Measurements from ENCODE around the gene GAGE12J. TPM values are rescaled to one million over a fixed set of nuclear protein-coding genes. Genes with fewer than 3 reads are reported as not detected.
"Not testable (repeated sequence)": the region's sequence is repeated elsewhere in the genome, so short reads cannot be mapped to it uniquely, and the experiment has no call there.

The GAGE12J gene
- not detected for total RNA-seq

- H3K27me3 Mint-ChIP-seq (ENCODE audit: low read depth); H3K27ac Mint-ChIP-seq: not testable (repeated sequence)
Measured at GRCh38 chrX:49321737-49322136, at the start of gene GAGE12J. TSS of gene GAGE12J (plus strand) at chrX:49322037. CDS start at chrX:49323194, 1,157 bp downstream.

GRCh38 chrX:49272421-49272820, 49.4 kb upstream of the GAGE12J start:
- Mint-ChIP-seq H3K36me3 (ENCODE audit: low read depth) (peaks cover 39% of the 10 kb centered on the region), H3K27me3 (ENCODE audit: low read depth) (no peaks in the 10 kb centered on the region), H3K4me1 (ENCODE audit: low read depth) (peaks cover 75% of the 10 kb centered on the region), H3K27ac (peak overlapping the region; percentile 92), H3K9me3 (ENCODE audit: insufficient read depth) (no peaks in the 10 kb centered on the region), H3K4me3 (peak overlapping the region; percentile 74)
- ChIA-PET CTCF (interaction anchor here (1.1 to 2.6 kb wide), 3 partner anchors 8 to 82 kb away, joined by 3 to 14 read pairs (median 3); no protein-coding TSS in a partner anchor), POLR2A (interaction anchor here (0.9 to 1.7 kb wide), 7 partner anchors 8 to 334 kb away, joined by 3 to 5 read pairs (median 3); partner anchors contain the start of genes CCDC22 and PLP2)
- peak; percentile 48 for DNase-seq
- no peak for ATAC-seq

More at GRCh38 chrX:49321737-49322136, at the start of gene GAGE12J:
- H3K4me1 Mint-ChIP-seq (ENCODE audit: low read depth); H3K9me3 Mint-ChIP-seq (ENCODE audit: insufficient read depth); ATAC-seq; CTCF ChIA-PET; H3K4me3 Mint-ChIP-seq; POLR2A ChIA-PET; DNase-seq; H3K36me3 Mint-ChIP-seq (ENCODE audit: low read depth): not testable (repeated sequence)

- peak; percentile 70 for DNase-seq
- H3K27me3 Mint-ChIP-seq (ENCODE audit: low read depth) = no peaks in the 10 kb centered on the region
- H3K9me3 Mint-ChIP-seq (ENCODE audit: insufficient read depth) = no peaks in the 10 kb centered on the region
- peaks cover 46% of the 10 kb centered on the region for H3K36me3 Mint-ChIP-seq (ENCODE audit: low read depth)
- peaks cover 76% of the 10 kb centered on the region for H3K4me1 Mint-ChIP-seq (ENCODE audit: low read depth)
- ChIA-PET CTCF (interaction anchor here (1.2 to 2.6 kb wide), 2 partner anchors 81 to 82 kb away, joined by 3 to 14 read pairs; no protein-coding TSS in a partner anchor), POLR2A (interaction anchor here (0.7 to 1.7 kb wide), 8 partner anchors 9 to 334 kb away, joined by 3 to 5 read pairs (median 3); partner anchors contain the start of gene PLP2)
- H3K4me3 Mint-ChIP-seq = peak overlapping the region; percentile 74
- peak overlapping the region; percentile 92 for H3K27ac Mint-ChIP-seq
- peak; percentile 8 for ATAC-seq
Measured at GRCh38 chrX:49273181-49273727, 48.6 kb upstream of the GAGE12J start.

- ChIA-PET POLR2A (no interaction called here), CTCF (interaction anchor here (1.0 kb wide), 1 partner anchor 83 kb away, joined by 3 read pairs; no protein-coding TSS in a partner anchor)
- DNase-seq (no peak), ATAC-seq (no peak)
- no peak overlapping the region for H3K4me3 Mint-ChIP-seq
- H3K4me1 Mint-ChIP-seq (ENCODE audit: low read depth) = peaks cover 86% of the 10 kb centered on the region
- H3K9me3 Mint-ChIP-seq (ENCODE audit: insufficient read depth) = no peaks in the 10 kb centered on the region
- peaks cover 55% of the 10 kb centered on the region for H3K36me3 Mint-ChIP-seq (ENCODE audit: low read depth)
- no peaks in the 10 kb centered on the region for H3K27me3 Mint-ChIP-seq (ENCODE audit: low read depth)
- peak overlapping the region; percentile 92 for H3K27ac Mint-ChIP-seq
Measured at GRCh38 chrX:49276207-49276606, 45.6 kb upstream of the GAGE12J start.

- no peaks in the 10 kb centered on the region for H3K9me3 Mint-ChIP-seq (ENCODE audit: insufficient read depth)
- peak overlapping the region; percentile 51 for H3K4me3 Mint-ChIP-seq
- ChIA-PET CTCF (interaction anchor here (1.0 kb wide), 2 partner anchors 15 to 84 kb away, joined by 3 read pairs; no protein-coding TSS in a partner anchor), POLR2A (interaction anchor here (1.1 kb wide), 1 partner anchor 549 kb away, joined by 3 read pairs; no protein-coding TSS in a partner anchor)
- DNase-seq = no peak
- H3K27me3 Mint-ChIP-seq (ENCODE audit: low read depth) = no peaks in the 10 kb centered on the region
- ATAC-seq = no peak
- H3K36me3 Mint-ChIP-seq (ENCODE audit: low read depth) = peaks cover 51% of the 10 kb centered on the region
- H3K4me1 Mint-ChIP-seq (ENCODE audit: low read depth) = peaks cover 81% of the 10 kb centered on the region
- peak overlapping the region; percentile 91 for H3K27ac Mint-ChIP-seq
Measured at GRCh38 chrX:49276671-49277534, 44.9 kb upstream of the GAGE12J start.

- POLR2A ChIA-PET = interaction anchor here (1.1 kb wide), 1 partner anchor 550 kb away, joined by 3 read pairs; no protein-coding TSS in a partner anchor
- Mint-ChIP-seq H3K9me3 (ENCODE audit: insufficient read depth) (no peaks in the 10 kb centered on the region), H3K27me3 (ENCODE audit: low read depth) (no peaks in the 10 kb centered on the region), H3K4me3 (peak overlapping the region; percentile 51), H3K4me1 (ENCODE audit: low read depth) (peaks cover 79% of the 10 kb centered on the region), H3K27ac (peak overlapping the region; percentile 91), H3K36me3 (ENCODE audit: low read depth) (peaks cover 53% of the 10 kb centered on the region)
- ATAC-seq (no peak), DNase-seq (no peak)
- CTCF ChIA-PET = interaction anchor here (1.0 to 1.4 kb wide), 2 partner anchors 15 to 85 kb away, joined by 3 to 4 read pairs; no protein-coding TSS in a partner anchor
Measured at GRCh38 chrX:49277535-49277830, 44.4 kb upstream of the GAGE12J start.

GRCh38 chrX:49278081-49278480, 43.8 kb upstream of the GAGE12J start:
- Mint-ChIP-seq H3K9me3 (ENCODE audit: insufficient read depth) (no peaks in the 10 kb centered on the region), H3K36me3 (ENCODE audit: low read depth) (peaks cover 56% of the 10 kb centered on the region), H3K4me3 (peak overlapping the region; percentile 51), H3K27ac (peak overlapping the region; percentile 91), H3K4me1 (ENCODE audit: low read depth) (peaks cover 77% of the 10 kb centered on the region), H3K27me3 (ENCODE audit: low read depth) (no peaks in the 10 kb centered on the region)
- ATAC-seq (no peak), DNase-seq (no peak)
- CTCF ChIA-PET = interaction anchor here (1.0 to 1.4 kb wide), 2 partner anchors 14 to 85 kb away, joined by 3 to 4 read pairs; no protein-coding TSS in a partner anchor
- POLR2A ChIA-PET = no interaction called here

GRCh38 chrX:49282647-49283011, 39.2 kb upstream of the GAGE12J start:
- Mint-ChIP-seq H3K9me3 (ENCODE audit: insufficient read depth) (no peaks in the 10 kb centered on the region), H3K27ac (no peak overlapping the region), H3K4me3 (no peak overlapping the region), H3K27me3 (ENCODE audit: low read depth) (no peaks in the 10 kb centered on the region), H3K4me1 (ENCODE audit: low read depth) (peaks cover 42% of the 10 kb centered on the region), H3K36me3 (ENCODE audit: low read depth) (peaks cover 35% of the 10 kb centered on the region)
- POLR2A ChIA-PET = no interaction called here
- no peak for DNase-seq
- no peak for ATAC-seq
- CTCF ChIA-PET = no interaction called here

- Mint-ChIP-seq H3K4me3 (no peak overlapping the region), H3K4me1 (ENCODE audit: low read depth) (peaks cover 41% of the 10 kb centered on the region), H3K36me3 (ENCODE audit: low read depth) (peaks cover 25% of the 10 kb centered on the region), H3K27ac (no peak overlapping the region), H3K27me3 (ENCODE audit: low read depth) (no peaks in the 10 kb centered on the region), H3K9me3 (ENCODE audit: insufficient read depth) (no peaks in the 10 kb centered on the region)
- DNase-seq (no peak), ATAC-seq (no peak)
- POLR2A ChIA-PET = no interaction called here
- CTCF ChIA-PET = no interaction called here
Measured at GRCh38 chrX:49284212-49284611, 37.6 kb upstream of the GAGE12J start.

- H3K27me3 Mint-ChIP-seq (ENCODE audit: low read depth) = no peaks in the 10 kb centered on the region
- no peaks in the 10 kb centered on the region for H3K9me3 Mint-ChIP-seq (ENCODE audit: insufficient read depth)
- ATAC-seq = no peak
- H3K4me1 Mint-ChIP-seq (ENCODE audit: low read depth) = peaks cover 36% of the 10 kb centered on the region
- peaks cover 18% of the 10 kb centered on the region for H3K36me3 Mint-ChIP-seq (ENCODE audit: low read depth)
- no peak for DNase-seq
- ChIA-PET POLR2A (interaction anchor here (0.6 kb wide), 1 partner anchor 17 kb away, joined by 3 read pairs; no protein-coding TSS in a partner anchor), CTCF (no interaction called here)
- H3K4me3 Mint-ChIP-seq = no peak overlapping the region
- H3K27ac Mint-ChIP-seq = no peak overlapping the region
Measured at GRCh38 chrX:49286136-49286535, 35.7 kb upstream of the GAGE12J start.

GRCh38 chrX:49286581-49286980, 35.3 kb upstream of the GAGE12J start:
- H3K27ac Mint-ChIP-seq = no peak overlapping the region
- ChIA-PET POLR2A (interaction anchor here (0.6 kb wide), 2 partner anchors 18 to 591 kb away, joined by 3 read pairs; no protein-coding TSS in a partner anchor), CTCF (no interaction called here)
- no peak for DNase-seq
- ATAC-seq = no peak
- no peaks in the 10 kb centered on the region for H3K27me3 Mint-ChIP-seq (ENCODE audit: low read depth)
- peaks cover 37% of the 10 kb centered on the region for H3K4me1 Mint-ChIP-seq (ENCODE audit: low read depth)
- no peak overlapping the region for H3K4me3 Mint-ChIP-seq
- no peaks in the 10 kb centered on the region for H3K9me3 Mint-ChIP-seq (ENCODE audit: insufficient read depth)
- peaks cover 16% of the 10 kb centered on the region for H3K36me3 Mint-ChIP-seq (ENCODE audit: low read depth)

GRCh38 chrX:49287665-49288064, 34.2 kb upstream of the GAGE12J start:
- ATAC-seq (no peak), DNase-seq (peak; percentile 53)
- Mint-ChIP-seq H3K27me3 (ENCODE audit: low read depth) (no peaks in the 10 kb centered on the region), H3K9me3 (ENCODE audit: insufficient read depth) (no peaks in the 10 kb centered on the region), H3K4me3 (no peak overlapping the region), H3K4me1 (ENCODE audit: low read depth) (peaks cover 39% of the 10 kb centered on the region), H3K36me3 (ENCODE audit: low read depth) (peaks cover 11% of the 10 kb centered on the region), H3K27ac (peak overlapping the region; percentile 57)
- POLR2A ChIA-PET = interaction anchor here (1.3 kb wide), 1 partner anchor 15 kb away, joined by 5 read pairs; no protein-coding TSS in a partner anchor
- CTCF ChIA-PET = no interaction called here
